Activated CD8-positive, alpha-beta memory T cell treated with anti-CD3 and anti-CD28 coated beads for 48 hours (primary cell): ENCODE data around the gene SYNE3.

Experiments used
- DNase-seq, 3 experiments: peaks; one replicate each; pipeline ENCODE4 v3.0.0-alpha.2; 2020; ENCODE audit warnings: low read depth in 2 of 3, low spot score in 2 of 3

Gene SYNE3

GRCh38 chr14:95516554-95517181 lies at the start of gene SYNE3:
Gene SYNE3, minus strand, starts transcription at chr14:95516650. Its CDS starts 40,829 bp downstream, at chr14:95475821.
- DNase-seq, result no peak

- no peak for DNase-seq
These were observed 47.6 kb upstream of the SYNE3 start for GRCh38 chr14:95564060-95564459.

GRCh38 chr14:95562892-95563685 lies 46.6 kb upstream of the SYNE3 start:
- no peak for DNase-seq

GRCh38 chr14:95561001-95561412 lies 44.6 kb upstream of the SYNE3 start:
- peak; percentile 61 to 95 (median 88) for DNase-seq

- DNase-seq, result no peak
These were observed 42.8 kb upstream of the SYNE3 start for GRCh38 chr14:95559203-95559602.

DNA sequence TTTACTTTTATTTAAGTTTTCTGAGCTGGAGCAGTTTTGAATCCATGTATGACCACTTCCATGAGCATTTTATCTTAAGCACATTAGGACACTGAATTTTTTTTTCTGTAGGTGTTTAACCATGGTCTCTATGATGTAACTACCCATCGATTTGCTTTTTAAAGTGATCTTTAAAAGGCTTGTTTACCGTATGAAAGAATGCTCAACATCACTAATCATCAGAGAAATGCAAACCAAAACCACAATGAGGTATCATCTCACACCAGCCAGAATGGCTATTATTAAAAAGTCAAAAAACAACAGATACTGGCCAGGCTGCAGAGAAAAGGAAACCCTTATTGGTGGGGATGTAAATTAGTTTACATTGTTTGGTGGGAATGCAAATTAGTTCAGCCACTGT lies 41.4 kb upstream of the SYNE3 start:
- DNase-seq, result no peak

GRCh38 chr14:95557291-95557690 lies 40.8 kb upstream of the SYNE3 start:
- DNase-seq, result no peak

GRCh38 chr14:95555053-95555452 lies 38.6 kb upstream of the SYNE3 start:
- no peak for DNase-seq

GRCh38 chr14:95553141-95553540 lies 36.7 kb upstream of the SYNE3 start:
- no peak for DNase-seq

- no peak for DNase-seq
These were observed 35.0 kb upstream of the SYNE3 start for GRCh38 chr14:95551435-95551834.

DNA sequence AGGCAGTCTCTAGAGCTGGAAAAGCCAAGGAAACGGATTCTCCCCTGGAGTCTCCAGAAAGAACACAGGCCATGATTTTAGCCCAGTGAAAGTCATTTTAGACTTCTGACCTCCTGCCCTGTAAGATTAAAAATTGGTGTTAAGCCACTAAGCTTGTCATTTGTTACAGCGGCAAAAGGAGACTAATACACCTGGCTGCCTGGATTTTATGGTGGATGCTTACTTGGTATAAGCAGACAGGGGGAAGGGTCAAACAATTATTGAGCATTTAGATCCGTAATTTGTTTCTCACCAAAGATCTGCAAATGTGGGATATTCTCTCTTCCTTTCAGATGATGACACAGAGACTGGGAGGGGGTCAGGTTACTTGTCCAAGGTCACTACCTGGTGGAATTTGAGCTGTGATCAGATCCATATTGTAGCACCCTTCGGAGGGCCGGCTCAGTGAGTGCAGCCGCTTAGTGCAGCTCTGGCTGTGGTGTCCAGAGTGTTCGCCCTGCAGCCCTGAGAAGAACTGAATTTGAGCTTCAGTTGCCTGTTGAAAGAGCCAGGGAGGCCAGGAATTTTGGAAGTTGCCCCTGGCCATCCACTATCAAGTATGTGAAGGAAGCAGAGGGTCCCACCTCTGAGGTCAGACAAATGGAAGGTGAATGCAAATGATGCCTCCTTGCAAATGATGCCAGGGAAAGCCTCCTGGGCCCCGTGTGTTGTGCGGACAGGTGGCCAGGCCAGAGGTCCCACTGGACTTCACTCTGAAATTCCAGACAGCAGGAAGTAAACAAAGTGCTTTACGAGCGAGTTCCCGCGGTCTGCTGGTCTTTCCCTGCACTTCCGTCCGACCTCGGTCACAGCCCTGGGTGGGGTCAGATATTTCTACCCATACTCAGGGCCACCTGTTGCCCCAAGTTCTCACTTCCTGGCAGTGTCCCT lies 33.5 kb upstream of the SYNE3 start:
- no peak for DNase-seq

GRCh38 chr14:95548328-95548929 lies 32.0 kb upstream of the SYNE3 start:
- DNase-seq, result no peak

DNA sequence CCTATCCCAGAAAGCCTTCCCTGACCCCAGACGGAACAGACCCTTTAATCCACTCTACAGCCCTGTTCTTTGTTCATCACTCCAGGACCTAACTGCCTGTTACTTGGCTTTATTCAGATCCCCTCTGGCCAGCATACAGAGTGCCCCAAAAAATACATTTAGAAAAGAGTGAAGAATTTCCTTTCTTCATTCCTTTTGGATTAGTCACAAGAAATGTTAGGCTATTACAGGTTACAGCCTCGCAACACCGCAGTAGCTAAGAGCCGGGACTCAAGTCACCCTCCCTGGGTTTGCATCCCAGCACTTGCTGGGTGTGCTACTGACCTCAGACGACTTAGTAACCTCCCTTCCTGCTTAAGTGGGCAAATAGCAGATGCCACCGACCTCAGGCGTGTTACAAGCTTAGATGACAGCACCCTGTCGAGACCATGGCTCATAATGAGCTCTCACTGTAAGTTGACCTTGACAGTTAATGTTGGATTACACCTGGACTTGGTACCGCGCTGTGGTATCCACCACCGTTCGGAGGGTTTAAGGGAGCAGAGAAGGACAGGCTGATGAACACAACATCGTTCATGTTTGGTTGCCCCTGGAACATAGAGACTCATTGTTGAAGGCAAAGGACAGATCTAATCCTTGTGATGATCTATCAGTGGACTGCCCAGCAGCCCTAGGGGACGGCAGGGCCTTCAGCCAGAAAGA lies 31.3 kb upstream of the SYNE3 start:
- no peak for DNase-seq

GRCh38 chr14:95547272-95547625 lies 30.8 kb upstream of the SYNE3 start:
- no peak for DNase-seq

GRCh38 chr14:95545515-95546168 lies 29.2 kb upstream of the SYNE3 start:
- DNase-seq, result no peak

DNA sequence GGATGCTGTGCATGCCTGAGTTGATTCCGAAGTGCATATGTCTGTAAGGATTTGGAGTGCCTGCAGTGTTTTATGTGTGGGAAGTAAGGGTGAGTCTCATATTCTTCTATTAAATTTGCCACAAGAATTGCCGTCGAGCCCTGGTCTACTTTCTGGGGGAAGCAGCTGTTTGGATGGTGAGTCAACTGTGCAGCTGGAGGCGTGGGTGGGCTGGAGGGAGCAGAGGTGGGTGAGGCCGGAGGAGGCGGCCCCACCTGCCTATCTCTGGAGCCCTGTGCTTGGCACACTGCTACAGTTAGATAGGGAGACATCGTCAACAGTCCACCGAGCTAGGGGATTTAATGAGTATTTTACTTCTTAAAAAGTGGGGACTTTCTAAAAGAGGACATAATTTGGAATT lies 28.1 kb upstream of the SYNE3 start:
- no peak for DNase-seq

DNA sequence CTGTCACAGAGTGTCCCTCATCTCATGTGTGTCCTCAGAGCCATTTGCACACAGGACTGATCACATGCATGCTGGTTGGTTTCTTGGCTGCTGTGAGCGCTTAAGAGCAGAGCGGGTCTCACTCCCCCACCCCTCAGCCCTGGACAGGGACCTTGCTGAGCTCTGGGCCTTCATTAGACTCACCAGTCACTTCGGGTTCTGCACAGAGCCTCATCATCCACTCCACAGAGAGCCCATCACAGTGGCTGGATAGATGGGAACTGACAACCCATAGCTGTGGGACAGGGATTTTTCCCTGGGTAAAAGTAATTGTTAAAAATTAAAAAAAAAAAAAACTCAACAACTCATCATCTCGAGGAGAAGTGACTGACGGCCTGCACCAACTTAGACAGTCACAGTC lies 26.6 kb upstream of the SYNE3 start:
- DNase-seq, result no peak

DNA sequence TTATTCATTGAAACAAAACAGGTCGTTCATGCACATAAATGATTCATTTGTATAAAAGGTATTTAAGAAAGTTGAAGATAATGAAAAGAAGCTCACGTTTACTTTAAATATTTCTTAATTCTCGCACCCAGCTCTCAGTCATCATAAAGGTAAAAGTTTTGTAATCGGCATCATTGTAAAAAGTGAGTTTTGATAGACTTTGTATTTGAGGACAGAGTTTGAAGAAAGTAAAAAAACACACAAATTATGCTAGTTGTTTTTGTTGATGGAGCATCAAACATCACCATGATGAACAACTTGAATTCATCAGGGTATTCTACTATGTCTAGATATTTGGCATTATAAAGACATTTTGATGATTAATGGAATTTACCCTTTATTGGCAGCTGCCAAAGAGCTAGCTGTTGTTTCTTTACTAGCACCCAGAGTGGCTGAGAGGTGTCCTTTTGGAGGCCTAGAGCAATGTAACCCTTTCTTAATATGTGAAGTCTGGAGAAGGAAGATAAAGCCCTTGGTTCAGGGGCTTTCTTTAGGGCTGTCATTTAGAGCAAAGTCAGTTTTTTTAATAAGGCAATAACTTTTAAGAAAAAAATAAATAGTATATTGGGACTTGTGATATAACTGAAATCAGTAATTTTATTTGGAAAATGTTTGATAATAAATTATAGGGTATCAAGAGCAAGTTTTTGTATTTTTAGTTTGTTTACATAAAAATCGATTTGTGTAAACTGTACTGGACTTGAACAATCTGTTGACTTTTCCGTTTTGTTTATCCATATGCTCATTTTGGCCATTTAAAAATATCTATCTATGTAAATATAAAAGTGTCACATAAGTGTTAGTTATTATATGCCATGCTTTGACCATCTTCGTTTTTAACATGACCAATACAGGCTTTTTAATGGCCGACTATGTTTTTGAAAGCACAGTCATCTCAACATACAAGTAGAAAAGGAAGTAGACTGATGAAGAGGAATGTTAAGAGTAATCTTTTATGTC lies 25.8 kb upstream of the SYNE3 start:
- no peak for DNase-seq

DNA sequence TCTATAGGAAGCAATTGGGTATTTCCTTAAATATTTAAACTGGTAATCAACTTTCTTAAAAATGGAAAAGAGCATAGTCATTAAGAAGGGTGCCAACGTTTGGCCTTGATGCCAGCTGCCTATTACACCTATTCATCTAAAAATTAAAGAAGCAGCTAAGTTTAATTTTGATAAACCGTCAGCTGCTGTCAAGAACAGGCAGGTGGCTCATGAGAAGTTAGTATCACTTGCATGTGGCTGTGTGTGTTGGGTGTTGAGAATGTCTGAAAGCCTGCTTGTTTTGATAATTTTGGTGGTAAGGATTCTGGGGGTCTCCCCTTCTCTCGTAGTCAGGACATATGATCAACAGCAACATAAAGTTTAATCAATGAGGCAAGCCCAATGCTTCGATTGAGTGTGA lies 24.9 kb upstream of the SYNE3 start:
- no peak for DNase-seq
